OCI-LY3 (cell line): Measurements from ENCODE around the gene CLPTM1.

Source experiments
- EZH2phosphoT487 ChIP-seq: fragments of 200-600 bp; shearing (Covaris generic); IDR thresholded peaks from 2 replicates; pipeline ENCODE4 v1.6.1; 2018; ENCODE audit warnings: antibody characterized with exemption, mixed run types, low read depth
- TF ChIP-seq, protein P1 (sequence below): fragments of 200-600, 300-600 bp; sonication (generic); IDR thresholded peaks from 2 replicates; pipeline ENCODE4 v1.5.1; 2014; ENCODE audit warnings: antibody characterized with exemption, low read length, low read depth

DNA sequence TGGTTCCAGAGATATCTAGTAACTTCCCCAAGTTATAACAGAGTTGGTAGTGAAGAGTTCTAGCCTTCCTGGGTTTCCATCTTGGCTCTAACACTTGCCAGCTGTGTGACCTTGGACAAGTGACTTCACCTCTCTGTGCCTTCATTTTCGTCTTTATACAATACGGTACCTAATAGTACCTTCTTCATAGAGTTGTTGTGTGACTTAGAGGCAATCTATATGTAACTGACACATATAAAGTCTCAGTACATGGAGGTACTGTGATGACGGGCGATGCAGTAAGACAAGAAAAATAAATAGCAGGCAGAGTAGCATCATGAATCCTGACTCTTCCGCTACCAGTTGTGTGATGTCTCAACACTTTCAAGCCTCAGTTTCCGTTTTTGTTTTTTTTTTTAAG lies 75.6 kb downstream of the CLPTM1 start:
- TF ChIP-seq, protein P1, sequence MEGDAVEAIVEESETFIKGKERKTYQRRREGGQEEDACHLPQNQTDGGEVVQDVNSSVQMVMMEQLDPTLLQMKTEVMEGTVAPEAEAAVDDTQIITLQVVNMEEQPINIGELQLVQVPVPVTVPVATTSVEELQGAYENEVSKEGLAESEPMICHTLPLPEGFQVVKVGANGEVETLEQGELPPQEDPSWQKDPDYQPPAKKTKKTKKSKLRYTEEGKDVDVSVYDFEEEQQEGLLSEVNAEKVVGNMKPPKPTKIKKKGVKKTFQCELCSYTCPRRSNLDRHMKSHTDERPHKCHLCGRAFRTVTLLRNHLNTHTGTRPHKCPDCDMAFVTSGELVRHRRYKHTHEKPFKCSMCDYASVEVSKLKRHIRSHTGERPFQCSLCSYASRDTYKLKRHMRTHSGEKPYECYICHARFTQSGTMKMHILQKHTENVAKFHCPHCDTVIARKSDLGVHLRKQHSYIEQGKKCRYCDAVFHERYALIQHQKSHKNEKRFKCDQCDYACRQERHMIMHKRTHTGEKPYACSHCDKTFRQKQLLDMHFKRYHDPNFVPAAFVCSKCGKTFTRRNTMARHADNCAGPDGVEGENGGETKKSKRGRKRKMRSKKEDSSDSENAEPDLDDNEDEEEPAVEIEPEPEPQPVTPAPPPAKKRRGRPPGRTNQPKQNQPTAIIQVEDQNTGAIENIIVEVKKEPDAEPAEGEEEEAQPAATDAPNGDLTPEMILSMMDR, result no peak
- no peak for TF ChIP-seq EZH2phosphoT487
